ENCODE measurements around the gene TMEM132C.

The TMEM132C gene

DNA sequence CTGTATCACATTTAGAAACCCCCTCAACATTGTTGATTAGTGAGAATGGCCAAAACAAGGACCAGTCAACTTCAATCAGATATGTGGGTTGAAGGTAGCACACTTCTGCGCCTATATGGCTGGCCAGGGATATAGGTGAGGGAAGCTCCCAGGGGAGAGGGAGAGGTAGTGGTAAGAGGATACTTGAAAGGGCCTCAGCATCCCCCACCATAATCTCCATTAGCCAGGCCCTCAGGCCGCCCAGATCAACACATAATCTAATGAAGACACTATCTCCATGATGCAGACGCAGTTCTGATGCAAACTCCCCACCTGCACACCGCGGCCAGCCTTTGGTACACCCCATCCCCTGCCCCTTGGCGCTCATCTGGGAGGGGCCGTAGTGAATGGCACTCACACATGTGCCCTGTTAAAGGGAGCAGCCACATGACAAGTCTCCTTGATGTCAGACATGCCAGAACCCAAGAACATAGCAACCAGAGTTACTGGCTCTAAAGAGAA lies 158.0 kb downstream of the TMEM132C start:
- Histone ChIP-seq H3K4me3 (ENCODE audit: insufficient read depth in 1 of 2, low read depth in 1 of 2, low read length in 2 of 2) (no peak overlapping the region), H3K14ac (ENCODE audit: low read length in 2 of 2) (no peak overlapping the region), H3K27me3 (ENCODE audit: control insufficient read depth in 1 of 2, insufficient read depth in 1 of 2, low read length in 2 of 2) (no peaks in the 10 kb centered on the region), H3K4me1 (ENCODE audit: control insufficient read depth, insufficient read depth, low read depth, low read length) (no peaks in the 10 kb centered on the region), H3K27ac (ENCODE audit: low read length, poor library complexity, severe bottlenecking) (no peak overlapping the region), H3K4ac (ENCODE audit: low read depth in 1 of 2, low read length in 2 of 2) (no peak overlapping the region), H2AFZ (ENCODE audit: low read depth, low read length) (no peak overlapping the region), H4K8ac (ENCODE audit: low read length) (no peak overlapping the region), H3K4me2 (ENCODE audit: low read length, poor library complexity, severe bottlenecking) (no peak overlapping the region), H2AK5ac (ENCODE audit: low read length, severe bottlenecking) (no peak overlapping the region), H3K23ac (ENCODE audit: low read length in 2 of 2) (no peak overlapping the region), H3K18ac (ENCODE audit: low read depth in 1 of 2, low read length in 2 of 2) (no peak overlapping the region), H3K9ac (ENCODE audit: low read length) (no peak overlapping the region), H2BK5ac (ENCODE audit: low read depth, low read length, poor library complexity, severe bottlenecking) (no peak overlapping the region), H3K36me3 (ENCODE audit: control insufficient read depth in 1 of 2, insufficient read depth in 2 of 2, low read depth in 1 of 2, low read length in 2 of 2) (no peaks in the 10 kb centered on the region), H2BK12ac (ENCODE audit: low read length in 2 of 2) (no peak overlapping the region), H4K91ac (ENCODE audit: low read length) (no peak overlapping the region), H3K79me1 (replicated peaks; ENCODE audit: low read length, poor library complexity, severe bottlenecking) (no peaks in the 10 kb centered on the region), H2BK15ac (ENCODE audit: low read depth, poor library complexity, severe bottlenecking) (no peak overlapping the region), H3K9me3 (ENCODE audit: control insufficient read depth, low read length) (peaks cover 7% of the 10 kb centered on the region), H2BK120ac (ENCODE audit: low read depth, low read length) (no peak overlapping the region)
- WGBS: 77% methylated on average over 7 of the region's 7 CpGs
- no peak for DNase-seq

DNA sequence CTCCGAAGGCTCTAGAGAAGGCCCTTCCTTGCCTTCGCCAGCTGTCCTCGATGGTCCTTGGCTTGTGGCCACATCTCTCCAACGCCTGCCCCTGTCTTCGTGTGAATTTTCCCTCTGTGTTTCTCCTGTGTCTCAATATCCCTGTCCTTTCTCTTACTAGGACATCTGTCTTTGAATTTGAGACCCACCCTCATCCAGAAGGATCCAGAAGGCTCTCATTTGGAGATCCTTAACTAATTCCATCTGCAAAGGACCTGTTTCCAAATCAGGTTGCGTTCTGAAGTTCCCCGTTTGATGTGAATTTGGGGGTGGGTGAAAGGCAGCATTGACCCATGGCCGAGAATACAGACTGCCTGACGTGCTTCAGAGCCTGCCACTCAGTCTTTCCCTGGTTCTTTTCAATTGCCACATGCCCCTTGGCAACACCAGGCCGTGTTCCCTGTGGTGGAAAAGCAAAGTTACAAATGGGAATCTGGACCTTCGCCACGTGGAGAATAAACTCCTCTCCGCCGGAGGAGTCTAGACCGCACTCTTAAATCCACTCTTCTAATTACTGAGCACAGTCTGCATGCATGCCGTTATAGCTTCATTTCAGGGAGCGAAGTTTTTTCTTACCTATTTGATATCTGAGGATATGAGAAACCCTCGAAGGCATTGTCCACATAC lies 158.8 kb downstream of the TMEM132C start:
- Histone ChIP-seq H3K23ac (ENCODE audit: low read length in 2 of 2) (no peak overlapping the region), H2BK120ac (ENCODE audit: low read depth, low read length) (no peak overlapping the region), H2AFZ (ENCODE audit: low read depth, low read length) (no peak overlapping the region), H4K91ac (ENCODE audit: low read length) (no peak overlapping the region), H3K4me2 (ENCODE audit: low read length, poor library complexity, severe bottlenecking) (no peak overlapping the region), H3K79me1 (replicated peaks; ENCODE audit: low read length, poor library complexity, severe bottlenecking) (no peaks in the 10 kb centered on the region), H3K9me3 (ENCODE audit: control insufficient read depth, low read length) (peaks cover 5% of the 10 kb centered on the region), H3K4me1 (ENCODE audit: control insufficient read depth, insufficient read depth, low read depth, low read length) (no peaks in the 10 kb centered on the region), H2BK5ac (ENCODE audit: low read depth, low read length, poor library complexity, severe bottlenecking) (no peak overlapping the region), H3K27ac (ENCODE audit: low read length, poor library complexity, severe bottlenecking) (no peak overlapping the region), H3K36me3 (ENCODE audit: control insufficient read depth in 1 of 2, insufficient read depth in 2 of 2, low read depth in 1 of 2, low read length in 2 of 2) (no peaks in the 10 kb centered on the region), H2BK15ac (ENCODE audit: low read depth, poor library complexity, severe bottlenecking) (no peak overlapping the region), H3K18ac (ENCODE audit: low read depth in 1 of 2, low read length in 2 of 2) (no peak overlapping the region), H2BK12ac (ENCODE audit: low read length in 2 of 2) (no peak overlapping the region), H3K27me3 (ENCODE audit: control insufficient read depth in 1 of 2, insufficient read depth in 1 of 2, low read length in 2 of 2) (no peaks in the 10 kb centered on the region), H2AK5ac (ENCODE audit: low read length, severe bottlenecking) (no peak overlapping the region), H3K4ac (ENCODE audit: low read depth in 1 of 2, low read length in 2 of 2) (no peak overlapping the region), H4K8ac (ENCODE audit: low read length) (no peak overlapping the region), H3K14ac (ENCODE audit: low read length in 2 of 2) (no peak overlapping the region), H3K9ac (ENCODE audit: low read length) (no peak overlapping the region), H3K4me3 (ENCODE audit: insufficient read depth in 1 of 2, low read depth in 1 of 2, low read length in 2 of 2) (no peak overlapping the region)
- no peak for DNase-seq
- 83% methylated on average over 18 of the region's 18 CpGs for WGBS

DNA sequence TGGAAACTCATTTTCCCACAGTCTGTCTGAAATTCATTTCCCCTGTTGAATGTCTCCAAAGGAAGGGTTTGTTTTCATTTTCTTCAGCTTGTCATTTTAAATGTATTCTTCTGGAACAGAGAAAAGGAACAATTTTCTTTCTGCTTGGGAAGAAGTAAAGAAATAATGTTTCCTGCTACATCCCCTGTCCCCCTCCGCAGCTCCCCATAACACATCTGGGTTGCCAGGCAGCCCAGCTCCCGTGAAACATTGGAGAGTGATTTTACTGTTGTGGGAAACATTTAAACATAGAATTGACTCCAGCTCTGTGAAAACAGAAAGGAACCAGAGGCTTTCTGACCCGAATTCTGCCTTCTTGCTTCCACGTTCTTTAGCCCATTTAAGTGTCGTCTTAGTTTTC lies 159.5 kb downstream of the TMEM132C start:
- Histone ChIP-seq H4K8ac (ENCODE audit: low read length) (no peak overlapping the region), H2BK5ac (ENCODE audit: low read depth, low read length, poor library complexity, severe bottlenecking) (no peak overlapping the region), H4K91ac (ENCODE audit: low read length) (no peak overlapping the region), H2BK15ac (ENCODE audit: low read depth, poor library complexity, severe bottlenecking) (no peak overlapping the region), H3K4me2 (ENCODE audit: low read length, poor library complexity, severe bottlenecking) (no peak overlapping the region), H3K18ac (ENCODE audit: low read depth in 1 of 2, low read length in 2 of 2) (no peak overlapping the region), H2AK5ac (ENCODE audit: low read length, severe bottlenecking) (no peak overlapping the region), H3K9me3 (ENCODE audit: control insufficient read depth, low read length) (peaks cover 3% of the 10 kb centered on the region), H3K4me1 (ENCODE audit: control insufficient read depth, insufficient read depth, low read depth, low read length) (no peaks in the 10 kb centered on the region), H3K36me3 (ENCODE audit: control insufficient read depth in 1 of 2, insufficient read depth in 2 of 2, low read depth in 1 of 2, low read length in 2 of 2) (no peaks in the 10 kb centered on the region), H3K27me3 (ENCODE audit: control insufficient read depth in 1 of 2, insufficient read depth in 1 of 2, low read length in 2 of 2) (no peaks in the 10 kb centered on the region), H3K79me1 (replicated peaks; ENCODE audit: low read length, poor library complexity, severe bottlenecking) (no peaks in the 10 kb centered on the region), H2BK12ac (ENCODE audit: low read length in 2 of 2) (no peak overlapping the region), H3K14ac (ENCODE audit: low read length in 2 of 2) (no peak overlapping the region), H3K4ac (ENCODE audit: low read depth in 1 of 2, low read length in 2 of 2) (no peak overlapping the region), H3K27ac (ENCODE audit: low read length, poor library complexity, severe bottlenecking) (no peak overlapping the region), H3K9ac (ENCODE audit: low read length) (no peak overlapping the region), H2AFZ (ENCODE audit: low read depth, low read length) (no peak overlapping the region), H2BK120ac (ENCODE audit: low read depth, low read length) (no peak overlapping the region), H3K23ac (ENCODE audit: low read length in 2 of 2) (no peak overlapping the region), H3K4me3 (ENCODE audit: insufficient read depth in 1 of 2, low read depth in 1 of 2, low read length in 2 of 2) (no peak overlapping the region)
- no peak for DNase-seq
- whole genome bisulfite sequencing: 79% methylated on average over 4 of the region's 5 CpGs

DNA sequence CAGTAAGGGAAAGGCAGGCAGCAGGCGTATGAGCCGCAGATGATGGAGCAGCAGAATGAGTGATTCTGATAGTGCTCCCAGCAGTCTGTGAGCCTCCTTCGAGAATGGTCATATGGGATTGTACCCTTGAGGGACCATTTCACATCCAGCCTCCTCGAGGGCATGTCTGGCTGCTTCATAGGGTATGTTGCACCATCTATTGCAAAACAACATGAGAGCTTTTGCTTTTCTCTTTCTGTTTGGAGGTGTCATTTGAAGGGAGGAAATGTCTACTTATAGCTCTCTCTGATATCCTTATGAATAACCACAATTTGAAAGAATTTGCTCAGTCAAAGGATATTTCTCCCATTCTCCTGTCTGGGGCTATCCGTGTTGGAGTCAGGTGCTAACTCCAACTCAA lies 172.8 kb downstream of the TMEM132C start:
- no peak overlapping the region for H3K4ac ChIP-seq (ENCODE audit: low read depth in 1 of 2, low read length in 2 of 2)

More for the DNA sequence above, 172.8 kb downstream of the TMEM132C start:
- Histone ChIP-seq H3K36me3 (ENCODE audit: control insufficient read depth in 1 of 2, insufficient read depth in 2 of 2, low read depth in 1 of 2, low read length in 2 of 2) (no peaks in the 10 kb centered on the region), H2BK5ac (ENCODE audit: low read depth, low read length, poor library complexity, severe bottlenecking) (no peak overlapping the region), H4K91ac (ENCODE audit: low read length) (no peak overlapping the region), H2BK15ac (ENCODE audit: low read depth, poor library complexity, severe bottlenecking) (no peak overlapping the region), H3K4me1 (ENCODE audit: control insufficient read depth, insufficient read depth, low read depth, low read length) (no peaks in the 10 kb centered on the region), H3K9me3 (ENCODE audit: control insufficient read depth, low read length) (peaks cover 4% of the 10 kb centered on the region), H2AK5ac (ENCODE audit: low read length, severe bottlenecking) (no peak overlapping the region), H3K4me2 (ENCODE audit: low read length, poor library complexity, severe bottlenecking) (no peak overlapping the region), H3K9ac (ENCODE audit: low read length) (no peak overlapping the region), H2BK120ac (ENCODE audit: low read depth, low read length) (no peak overlapping the region), H3K79me1 (replicated peaks; ENCODE audit: low read length, poor library complexity, severe bottlenecking) (no peaks in the 10 kb centered on the region), H3K18ac (ENCODE audit: low read depth in 1 of 2, low read length in 2 of 2) (no peak overlapping the region), H3K27me3 (ENCODE audit: control insufficient read depth in 1 of 2, insufficient read depth in 1 of 2, low read length in 2 of 2) (no peaks in the 10 kb centered on the region), H3K27ac (ENCODE audit: low read length, poor library complexity, severe bottlenecking) (no peak overlapping the region), H3K14ac (ENCODE audit: low read length in 2 of 2) (no peak overlapping the region), H4K8ac (ENCODE audit: low read length) (no peak overlapping the region), H2BK12ac (ENCODE audit: low read length in 2 of 2) (no peak overlapping the region), H2AFZ (ENCODE audit: low read depth, low read length) (no peak overlapping the region), H3K4me3 (ENCODE audit: insufficient read depth in 1 of 2, low read depth in 1 of 2, low read length in 2 of 2) (no peak overlapping the region), H3K23ac (ENCODE audit: low read length in 2 of 2) (no peak overlapping the region)
- WGBS: 73% methylated on average over 5 of the region's 5 CpGs
- DNase-seq: no peak
